GM12873 (cell line): ENCODE measurements around the gene MYO1A.

Source experiments
- TF ChIP-seq, protein P1 (sequence below): IDR thresholded peaks from 2 replicates; pipeline ENCODE4 v1.5.1; 2012; ENCODE audit warnings: low read depth, mild to moderate bottlenecking, moderate library complexity, low read length, control low read depth; ENCODE audit not compliant: insufficient read depth; ENCODE audit errors: missing control alignments

Gene MYO1A

DNA sequence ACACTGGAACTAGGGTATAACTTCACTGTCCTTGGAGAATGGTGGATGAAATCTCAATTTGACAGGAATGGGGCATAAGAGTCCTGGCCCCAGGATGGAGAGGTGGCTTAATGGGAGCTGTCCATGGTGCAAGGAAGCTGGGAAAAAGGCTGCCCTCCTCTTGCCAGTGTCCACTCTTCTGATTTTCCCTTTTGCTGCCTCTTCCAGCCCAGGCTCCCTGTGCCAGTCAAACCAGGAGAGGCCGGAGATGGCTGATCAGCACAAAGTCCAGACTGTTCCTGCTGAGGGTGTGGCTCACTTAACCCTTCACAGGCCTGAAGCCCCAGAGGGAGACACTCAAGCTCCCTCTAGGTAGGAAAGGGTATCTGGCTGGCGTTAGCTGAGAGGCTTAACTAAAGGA, at the start of gene MYO1A:
Gene MYO1A (minus strand): TSS at position 240 of the 400 bp plus-strand sequence. CDS start 1,806 bp downstream, outside the sequence.
- TF ChIP-seq, protein P1, sequence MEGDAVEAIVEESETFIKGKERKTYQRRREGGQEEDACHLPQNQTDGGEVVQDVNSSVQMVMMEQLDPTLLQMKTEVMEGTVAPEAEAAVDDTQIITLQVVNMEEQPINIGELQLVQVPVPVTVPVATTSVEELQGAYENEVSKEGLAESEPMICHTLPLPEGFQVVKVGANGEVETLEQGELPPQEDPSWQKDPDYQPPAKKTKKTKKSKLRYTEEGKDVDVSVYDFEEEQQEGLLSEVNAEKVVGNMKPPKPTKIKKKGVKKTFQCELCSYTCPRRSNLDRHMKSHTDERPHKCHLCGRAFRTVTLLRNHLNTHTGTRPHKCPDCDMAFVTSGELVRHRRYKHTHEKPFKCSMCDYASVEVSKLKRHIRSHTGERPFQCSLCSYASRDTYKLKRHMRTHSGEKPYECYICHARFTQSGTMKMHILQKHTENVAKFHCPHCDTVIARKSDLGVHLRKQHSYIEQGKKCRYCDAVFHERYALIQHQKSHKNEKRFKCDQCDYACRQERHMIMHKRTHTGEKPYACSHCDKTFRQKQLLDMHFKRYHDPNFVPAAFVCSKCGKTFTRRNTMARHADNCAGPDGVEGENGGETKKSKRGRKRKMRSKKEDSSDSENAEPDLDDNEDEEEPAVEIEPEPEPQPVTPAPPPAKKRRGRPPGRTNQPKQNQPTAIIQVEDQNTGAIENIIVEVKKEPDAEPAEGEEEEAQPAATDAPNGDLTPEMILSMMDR, result no peak

DNA sequence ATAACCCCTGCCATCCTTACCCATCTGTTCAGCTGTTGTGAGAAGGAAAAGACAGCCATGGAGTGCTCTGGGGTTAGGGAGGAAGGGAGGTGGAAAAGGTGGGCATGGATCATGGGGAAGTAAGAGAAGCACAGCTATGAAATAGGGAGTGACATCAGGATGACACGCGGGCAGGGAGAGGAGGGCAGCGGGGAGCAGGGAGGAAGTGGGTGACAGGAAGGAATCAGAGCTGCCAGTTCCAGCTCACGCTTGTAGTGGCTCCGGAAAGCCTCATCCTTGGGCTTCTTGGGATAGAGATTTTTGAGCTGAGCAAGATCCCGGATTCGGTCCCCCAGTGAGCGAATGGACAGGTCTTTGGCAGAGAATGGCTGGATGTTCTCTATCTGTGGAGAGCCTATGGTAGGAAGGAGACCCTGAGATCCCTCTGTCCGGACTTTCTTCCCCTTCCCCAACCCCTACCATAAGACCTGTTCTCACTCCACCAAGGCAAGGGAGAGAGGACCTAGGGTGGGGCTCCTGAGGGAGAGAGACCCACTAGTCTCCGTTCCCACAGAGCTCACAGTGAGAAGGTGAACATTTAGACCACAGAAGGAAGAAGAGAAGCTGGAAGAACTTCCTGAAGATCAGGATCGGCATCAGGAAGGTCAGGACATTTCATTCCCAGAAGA, 49.3 kb upstream of the MYO1A start:
- TF ChIP-seq, protein P1, result no peak

DNA sequence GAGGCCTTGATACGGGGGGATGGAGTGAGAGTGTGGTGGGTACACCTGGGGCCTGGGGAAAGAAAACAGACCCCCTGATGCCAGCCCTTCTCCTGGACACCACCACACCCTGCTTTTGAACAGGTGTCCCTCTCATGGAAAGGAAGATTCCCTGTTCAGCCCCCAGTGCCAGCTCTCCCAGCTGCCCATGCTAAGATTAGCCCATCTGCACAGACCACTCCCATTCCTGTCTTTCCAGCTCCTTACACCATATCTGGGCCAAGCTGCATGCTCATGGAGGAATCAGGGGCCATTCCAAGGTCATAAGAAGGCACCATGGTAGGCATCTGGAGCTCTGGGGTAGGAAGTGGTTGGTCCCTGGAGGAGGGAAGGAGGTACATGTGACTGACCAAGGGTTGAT, 48.6 kb upstream of the MYO1A start:
- TF ChIP-seq, protein P1, result no peak

DNA sequence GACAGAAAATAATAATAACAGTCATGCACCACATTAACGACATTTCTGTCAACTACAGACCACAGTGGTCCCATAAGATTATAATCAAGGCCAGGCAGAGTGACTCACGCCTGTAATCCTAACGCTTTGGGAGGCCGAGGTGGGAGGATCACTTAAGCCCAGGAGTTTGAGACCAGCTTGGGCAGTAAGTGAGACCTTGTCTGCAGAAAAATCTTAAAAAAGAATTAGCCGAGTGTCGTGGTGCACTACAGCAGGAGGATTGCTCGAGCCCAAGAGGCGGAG, 47.6 kb upstream of the MYO1A start:
- TF ChIP-seq, protein P1, result no peak

DNA sequence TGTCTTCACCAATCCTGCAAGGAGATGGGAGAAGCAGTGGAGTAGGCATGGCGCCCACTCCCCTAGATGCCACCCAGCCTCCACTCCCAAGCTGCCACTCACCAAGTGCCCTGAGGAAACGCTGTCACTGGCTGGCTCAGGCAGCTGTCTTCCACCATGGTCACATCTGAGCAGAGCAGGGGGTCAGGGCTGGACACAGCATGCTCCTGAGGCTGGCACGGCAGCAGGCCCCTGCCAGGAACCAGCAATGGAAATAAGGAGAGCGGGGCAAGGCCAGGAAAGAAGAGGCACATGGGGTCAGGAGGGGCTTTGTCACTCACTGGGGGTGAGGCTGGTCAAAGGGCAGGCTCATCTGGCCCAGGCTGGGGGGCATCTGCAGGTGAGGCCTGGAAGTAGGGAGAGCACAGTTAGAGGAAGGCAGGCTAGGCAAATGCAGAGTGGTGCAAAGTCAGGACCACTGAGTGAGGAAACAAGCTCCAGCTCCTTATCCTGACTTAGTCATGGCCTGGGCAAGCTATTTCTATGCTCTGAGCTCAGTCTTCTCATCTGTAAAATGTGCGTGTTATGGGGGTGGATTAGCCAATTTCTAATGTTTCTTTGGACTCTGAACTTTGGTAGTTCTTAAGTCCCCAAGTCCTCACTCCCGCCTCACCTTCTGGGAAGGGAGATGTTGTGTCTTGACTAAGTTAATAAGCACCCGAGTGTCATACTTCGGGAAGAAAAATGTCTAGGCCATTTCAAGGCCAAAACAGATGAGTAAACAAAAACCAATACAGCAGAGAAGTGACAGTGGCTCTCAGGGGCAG, 47.0 kb upstream of the MYO1A start:
- TF ChIP-seq, protein P1, result no peak

DNA sequence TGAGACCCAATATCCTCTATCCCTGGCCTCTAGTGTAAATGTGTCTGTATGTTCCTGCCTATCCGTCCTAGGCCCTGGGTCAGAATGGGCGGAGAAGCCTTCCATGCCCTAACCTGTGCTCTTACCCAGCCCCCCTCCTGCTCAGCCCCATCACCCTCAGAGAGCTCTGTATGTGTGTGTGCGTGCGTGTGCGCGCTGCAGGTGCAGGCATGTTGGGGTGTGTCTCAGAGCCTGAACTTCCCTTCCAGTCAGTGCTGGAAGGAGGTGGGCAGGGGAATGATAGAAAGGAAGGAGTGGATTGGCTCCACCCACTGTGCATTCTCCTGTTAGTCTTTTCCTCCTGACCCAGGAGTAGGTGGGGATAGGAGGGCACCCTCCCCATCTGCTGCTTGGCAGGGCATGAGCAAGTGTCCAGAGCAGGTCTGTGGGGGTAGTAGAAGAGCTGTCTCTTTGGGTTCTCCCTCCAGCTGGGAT, 46.2 kb upstream of the MYO1A start:
- TF ChIP-seq, protein P1, result no peak

DNA sequence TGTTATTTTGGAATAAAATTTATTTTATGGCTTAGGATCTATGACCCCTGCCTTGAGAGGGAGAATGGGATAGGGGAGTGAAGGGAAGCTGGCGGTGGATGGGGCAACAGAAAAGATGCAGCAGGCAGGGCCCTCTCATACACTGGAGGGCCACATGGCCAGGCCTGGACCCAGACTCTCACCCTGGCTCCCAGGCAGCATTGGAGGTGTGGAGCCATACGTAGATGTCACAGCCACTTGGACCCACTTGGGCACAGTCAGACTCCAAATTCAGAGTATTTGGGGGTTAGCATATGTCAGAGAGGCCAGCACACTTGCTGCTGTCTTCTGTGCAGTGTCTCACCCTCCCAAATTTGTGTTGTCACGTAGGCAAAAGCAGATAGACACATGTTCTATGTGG, 45.5 kb upstream of the MYO1A start:
- TF ChIP-seq, protein P1, result no peak
